DMS153 treated with DMSO at 0.1 percent for 48 hours (cell line): ENCODE data around the gene HEMK1.

ENCODE experiments used
- DNase-seq: peaks from one replicate; lab custom pipeline; 2025; ENCODE audit not compliant: unreplicated experiment; lab: John Stamatoyannopoulos, UW

The HEMK1 gene

DNA sequence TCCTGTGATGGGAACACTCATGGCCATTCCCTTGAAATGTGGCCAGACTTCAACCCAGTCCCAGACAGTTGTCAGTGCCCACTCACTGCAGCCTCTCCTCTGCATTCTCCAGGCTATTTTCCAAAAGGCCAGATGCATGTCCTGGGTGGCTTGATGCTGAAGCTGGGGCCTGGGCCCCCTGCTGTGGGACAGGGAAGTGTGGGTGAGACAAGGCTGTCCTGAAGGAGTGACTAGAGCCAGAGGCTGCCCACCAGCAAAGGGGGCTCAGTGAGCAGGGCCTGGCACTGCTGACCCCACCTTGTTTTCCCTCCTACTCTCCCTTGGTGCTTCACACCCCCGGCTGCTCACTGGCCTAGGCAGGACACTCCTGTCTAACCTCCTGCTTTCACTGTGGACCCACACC, 30.4 kb downstream of the HEMK1 start:
- no peak for DNase-seq

DNA sequence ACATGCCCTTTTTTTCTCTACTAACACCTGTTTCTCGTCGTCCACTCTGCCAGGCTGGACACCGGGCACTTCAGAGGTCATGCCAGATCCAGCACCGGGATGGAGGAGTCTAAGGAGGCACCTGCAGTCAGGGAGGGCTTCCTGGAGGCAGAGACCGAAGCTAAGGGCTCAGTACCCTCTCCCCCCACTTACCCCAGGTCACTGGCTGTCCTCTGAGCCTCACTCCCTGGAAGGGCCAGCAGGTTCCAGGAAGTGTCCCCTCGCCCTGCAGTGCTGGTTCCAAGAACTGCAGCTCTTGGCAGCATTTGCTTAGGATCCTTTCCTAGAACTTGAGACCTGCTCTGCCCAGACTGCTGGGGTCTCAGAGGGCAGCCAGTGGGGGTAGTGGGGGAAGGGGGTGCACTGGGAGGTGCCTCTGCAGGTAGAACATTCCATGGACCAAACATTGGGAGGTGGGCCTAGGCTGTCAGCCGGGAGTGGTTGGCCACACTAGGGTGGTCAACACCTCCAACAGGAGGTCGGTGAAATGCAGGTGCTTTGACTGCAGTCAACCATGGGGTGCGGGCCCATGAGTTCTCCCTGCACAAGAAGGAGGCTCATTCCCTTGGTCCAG, 30.9 kb downstream of the HEMK1 start:
- no peak for DNase-seq

DNA sequence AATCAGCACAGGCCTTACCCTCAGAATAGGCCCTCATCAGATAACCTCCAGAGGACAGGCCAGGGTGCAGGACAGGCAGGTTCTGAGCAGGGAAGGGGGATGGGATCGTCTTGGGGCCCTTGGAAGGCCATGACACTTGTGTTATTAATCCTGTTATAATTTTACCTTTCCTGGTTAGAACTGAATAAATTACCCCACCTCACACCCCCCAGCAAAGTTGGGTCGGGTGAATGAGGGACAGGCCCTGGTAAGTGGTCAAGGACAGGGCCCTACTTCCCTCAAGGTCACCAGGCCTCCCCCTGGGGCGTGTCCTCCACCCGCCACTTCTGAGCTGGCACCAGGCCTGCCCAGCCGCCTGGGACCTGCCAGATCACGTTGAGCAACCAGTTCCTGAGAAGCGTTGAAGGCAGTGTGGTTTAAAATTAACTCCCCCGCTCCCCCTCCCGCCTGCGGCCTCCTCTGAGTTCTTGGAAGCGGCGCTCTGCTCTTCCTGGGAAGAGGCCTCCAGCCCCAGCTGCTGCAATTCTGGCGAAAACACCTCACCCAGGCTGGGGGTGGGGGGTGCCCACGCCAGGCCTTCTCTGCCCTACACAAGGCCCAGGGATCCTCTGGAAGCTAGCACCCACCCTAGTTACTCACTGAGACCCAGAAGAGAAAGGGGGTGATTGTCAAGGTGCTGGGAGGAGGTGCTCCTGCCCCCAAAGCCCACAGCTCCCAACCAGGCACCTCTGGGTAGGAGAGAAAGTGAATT, 31.7 kb downstream of the HEMK1 start:
- peak; percentile 31 for DNase-seq

DNA sequence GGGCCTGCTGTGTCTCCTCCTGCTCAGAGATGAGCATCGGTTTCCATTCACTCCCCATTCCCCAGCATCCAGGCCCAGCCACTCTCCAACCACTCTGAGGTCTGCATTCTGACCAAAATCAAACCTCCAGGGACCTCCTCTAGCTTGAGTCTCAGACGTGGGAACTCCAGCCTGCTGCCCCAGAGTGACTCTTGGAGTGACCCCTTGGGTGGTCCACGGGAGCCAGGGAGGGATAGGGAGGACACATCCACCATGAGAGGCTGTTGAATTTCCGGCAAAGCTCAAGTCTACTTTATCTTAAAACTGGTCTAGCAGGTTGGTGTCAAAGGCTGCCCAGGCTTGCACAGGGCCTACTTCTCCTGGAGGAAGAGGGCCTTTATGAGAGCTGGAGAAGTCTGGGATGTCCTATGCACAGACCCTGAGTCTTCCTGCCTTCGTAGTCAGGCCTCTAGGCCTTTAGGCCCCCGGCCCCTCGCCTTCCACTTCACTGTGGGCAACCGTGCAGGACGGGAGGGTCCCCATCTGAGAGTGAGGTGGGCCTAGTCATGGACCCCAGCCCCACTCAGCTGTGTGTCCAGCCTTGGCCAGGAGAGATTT, 33.4 kb downstream of the HEMK1 start:
- DNase-seq, result no peak

DNA sequence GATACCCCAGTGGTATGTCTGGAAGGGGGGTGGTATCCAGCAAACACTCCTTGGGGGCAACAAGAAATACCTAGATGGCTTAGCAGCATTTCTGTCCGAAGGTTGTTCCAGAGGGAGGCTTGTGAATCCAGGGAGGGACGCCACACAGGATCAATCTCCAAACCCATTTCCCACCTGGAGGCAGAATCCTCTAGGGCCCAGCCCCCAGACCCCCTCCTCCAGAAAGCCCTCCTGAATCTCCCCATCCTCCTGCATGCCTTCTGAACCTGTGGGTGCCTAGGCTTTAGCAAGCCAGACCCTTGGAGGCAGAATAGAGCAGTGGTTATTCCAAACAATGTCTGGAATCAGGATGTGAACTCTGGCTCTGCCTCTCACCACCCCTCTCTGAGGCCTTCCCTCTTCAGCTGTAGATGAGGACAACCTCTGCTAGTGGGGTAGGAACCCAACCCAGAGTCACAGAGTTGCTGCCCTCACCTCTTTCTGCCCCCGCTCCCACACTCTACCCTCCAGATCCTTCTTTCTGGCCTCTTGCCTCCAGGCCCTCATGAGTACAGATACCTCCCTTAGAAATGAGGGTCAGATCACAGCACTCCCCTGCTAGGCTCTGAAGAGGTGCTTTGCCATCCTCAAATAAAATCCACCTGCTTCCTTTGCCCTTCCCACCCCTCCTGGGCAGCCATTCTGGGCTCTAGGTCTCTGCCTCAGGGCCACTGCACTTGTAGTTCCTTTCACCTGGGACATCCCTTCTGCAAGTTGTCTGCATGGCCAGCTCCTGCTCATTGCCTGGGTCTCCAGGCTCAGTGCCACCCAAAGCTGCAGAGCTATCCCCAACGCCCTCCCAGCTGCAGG, 34.2 kb downstream of the HEMK1 start:
- no peak for DNase-seq

DNA sequence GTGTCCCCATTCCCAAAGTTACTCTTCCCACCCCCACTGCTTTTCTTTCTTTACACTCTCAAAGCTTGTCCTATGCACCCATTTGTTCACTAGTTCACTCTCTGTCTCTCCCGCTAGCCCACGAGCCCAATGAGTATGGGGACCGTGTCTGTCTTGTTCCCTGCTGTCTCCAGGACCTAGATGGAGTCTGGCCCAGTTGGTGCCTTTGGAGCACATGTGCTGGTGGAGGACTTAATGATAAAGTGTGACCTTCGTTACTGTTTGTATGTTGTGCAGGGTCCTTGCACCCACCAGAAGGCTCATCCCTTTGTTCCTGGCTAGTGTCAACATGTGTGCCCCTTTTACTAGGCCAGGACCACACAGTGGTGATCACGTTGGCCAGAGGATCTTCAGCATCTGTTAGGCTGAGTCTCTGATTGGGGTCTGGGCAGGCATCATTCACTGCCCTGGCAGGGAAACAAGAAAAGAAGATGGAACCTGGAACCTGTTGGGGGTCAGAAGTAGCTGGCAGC, 34.8 kb downstream of the HEMK1 start:
- DNase-seq, result no peak

DNA sequence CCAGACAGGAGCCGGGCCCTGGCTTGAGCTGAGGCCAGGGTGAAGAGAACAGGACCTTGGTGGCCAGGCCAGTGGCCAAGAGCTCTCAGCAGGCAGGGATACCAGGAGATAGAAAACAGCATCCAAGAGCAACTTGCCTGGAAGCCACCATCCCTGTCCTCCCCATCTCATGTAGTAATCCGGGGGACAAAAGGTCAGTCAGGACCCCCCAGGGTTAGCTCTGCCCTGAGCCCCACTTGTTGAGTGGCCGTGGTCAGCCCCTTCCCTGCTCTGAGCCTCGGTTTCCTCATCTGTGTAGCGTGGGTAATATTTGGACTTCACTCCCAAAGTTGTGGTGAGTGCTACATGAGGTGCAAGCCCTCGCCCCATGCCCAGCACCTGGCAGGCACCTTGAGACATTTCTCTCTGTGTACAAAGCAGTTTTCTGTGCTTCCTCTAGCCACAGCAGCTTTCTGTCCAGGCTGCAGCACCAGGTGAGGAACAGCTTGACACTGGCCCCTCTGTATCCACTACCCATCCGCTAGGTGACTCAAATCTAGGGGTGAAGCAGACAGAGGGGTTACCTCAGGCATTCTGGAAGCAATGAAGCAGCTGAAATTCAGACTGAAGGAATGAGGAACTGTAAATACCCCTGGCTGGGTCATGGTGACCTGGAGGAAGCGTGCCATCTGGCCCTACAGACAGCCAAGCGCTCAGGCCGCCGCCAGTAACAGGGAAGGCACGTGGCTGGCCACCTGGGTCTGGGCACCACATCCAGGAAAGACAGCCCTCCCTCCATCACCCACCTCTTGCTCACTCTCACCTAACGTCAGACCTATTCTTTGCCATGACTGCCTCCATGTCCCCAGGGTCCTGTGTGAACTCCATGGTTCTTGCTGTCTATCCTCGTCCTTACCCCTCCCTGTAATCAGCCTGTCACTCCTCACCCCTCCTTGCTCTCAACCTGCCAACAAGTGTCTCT, 35.6 kb downstream of the HEMK1 start:
- no peak for DNase-seq

DNA sequence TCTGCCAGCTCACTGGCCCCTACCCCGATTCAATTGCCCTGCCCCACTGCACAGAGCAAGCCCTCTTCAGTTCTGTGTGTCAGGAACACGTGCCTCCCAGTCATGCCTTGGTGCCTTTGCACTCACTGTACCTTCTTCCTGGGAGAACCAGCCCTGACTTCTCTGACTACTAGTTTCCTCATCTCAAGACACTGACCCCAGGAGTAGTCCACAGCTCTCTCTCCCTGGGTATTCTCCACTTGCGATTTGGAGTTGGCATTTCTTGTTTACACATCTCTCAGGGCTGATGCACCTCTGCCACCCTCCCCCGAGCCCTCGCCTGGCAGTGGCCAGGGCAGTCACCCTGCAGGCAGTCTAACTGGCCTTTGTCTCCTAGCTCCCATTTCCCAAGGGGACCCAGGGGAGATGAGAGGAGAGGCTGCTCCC, 36.6 kb downstream of the HEMK1 start:
- DNase-seq, result no peak

DNA sequence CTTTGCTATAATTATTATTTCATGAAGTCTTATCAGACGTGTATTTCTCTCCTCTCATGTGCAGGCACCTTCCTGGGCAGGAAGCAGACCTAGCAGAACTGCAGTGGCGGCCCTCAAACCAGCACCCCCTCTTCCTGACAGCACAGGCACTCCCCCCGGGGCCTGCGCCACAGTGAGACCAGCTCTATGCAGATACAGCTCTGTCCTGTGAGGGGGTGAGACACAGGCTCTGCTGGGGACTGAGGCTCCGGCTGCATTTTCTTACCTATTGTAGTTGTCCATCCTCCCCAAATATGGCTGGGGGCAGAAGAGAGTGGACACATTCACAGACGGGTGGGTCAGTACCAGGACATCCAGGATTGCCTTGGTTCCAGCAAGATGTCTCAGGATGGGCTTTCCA, 37.3 kb downstream of the HEMK1 start:
- DNase-seq, result no peak

DNA sequence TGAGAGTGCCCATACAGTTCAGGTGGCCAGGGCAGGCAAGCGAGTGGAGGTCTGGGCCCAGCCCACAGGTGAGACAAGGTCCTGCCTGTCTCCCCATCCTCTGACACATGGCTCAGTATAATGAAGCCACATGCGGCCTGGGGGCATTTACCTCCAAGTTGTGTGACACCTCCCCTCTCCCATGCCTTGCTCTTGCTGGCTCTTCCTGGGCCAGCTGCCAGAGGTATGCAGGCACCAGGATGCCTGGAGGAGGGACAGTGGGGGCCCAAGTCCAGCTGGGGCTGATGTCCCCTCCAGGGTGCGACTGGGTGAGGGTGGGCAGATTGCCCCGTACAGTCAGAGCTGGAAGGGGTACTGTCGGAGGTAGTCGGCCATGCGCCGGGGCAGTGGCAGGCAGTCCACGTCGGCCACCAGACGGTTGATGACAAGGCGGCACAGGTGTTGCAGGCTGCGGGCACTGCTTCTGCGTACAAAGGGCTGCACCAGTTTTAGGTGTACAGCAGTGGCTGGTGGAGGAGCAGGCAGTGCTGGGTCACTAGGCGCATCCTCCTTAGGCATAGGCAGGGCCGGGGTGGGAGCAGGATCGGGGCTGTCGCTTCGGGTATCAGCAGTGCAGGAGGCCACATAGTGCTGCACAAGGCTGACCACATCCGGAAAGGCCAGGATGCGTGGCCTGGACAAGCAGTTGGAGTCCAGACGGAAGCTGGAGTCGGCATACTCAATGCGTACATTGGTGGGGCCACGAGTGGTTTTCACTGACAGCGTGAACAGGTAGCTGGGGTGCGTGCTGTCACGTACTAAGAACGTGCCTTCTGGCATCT, 38.2 kb downstream of the HEMK1 start:
- no peak for DNase-seq

DNA sequence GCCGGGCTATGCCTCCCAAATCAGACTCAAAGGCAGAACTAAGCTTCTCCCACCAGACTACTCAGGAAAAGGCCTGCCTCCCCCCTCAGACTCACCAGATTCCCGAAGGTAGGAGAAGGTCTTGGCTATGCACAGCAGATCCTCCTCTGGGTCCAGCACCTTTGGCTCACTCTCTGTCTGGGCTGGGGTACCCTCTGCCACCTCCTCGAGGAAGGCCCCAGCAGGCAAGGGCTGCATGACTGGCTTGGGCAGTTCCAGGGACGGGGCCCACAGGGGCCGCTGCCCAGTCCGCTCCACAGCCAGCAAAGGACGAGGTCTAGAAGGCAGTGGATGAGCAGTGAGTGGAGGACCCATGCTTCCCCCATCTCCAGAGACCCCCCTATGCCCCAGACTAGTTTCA, 39.0 kb downstream of the HEMK1 start:
- DNase-seq, result no peak

DNA sequence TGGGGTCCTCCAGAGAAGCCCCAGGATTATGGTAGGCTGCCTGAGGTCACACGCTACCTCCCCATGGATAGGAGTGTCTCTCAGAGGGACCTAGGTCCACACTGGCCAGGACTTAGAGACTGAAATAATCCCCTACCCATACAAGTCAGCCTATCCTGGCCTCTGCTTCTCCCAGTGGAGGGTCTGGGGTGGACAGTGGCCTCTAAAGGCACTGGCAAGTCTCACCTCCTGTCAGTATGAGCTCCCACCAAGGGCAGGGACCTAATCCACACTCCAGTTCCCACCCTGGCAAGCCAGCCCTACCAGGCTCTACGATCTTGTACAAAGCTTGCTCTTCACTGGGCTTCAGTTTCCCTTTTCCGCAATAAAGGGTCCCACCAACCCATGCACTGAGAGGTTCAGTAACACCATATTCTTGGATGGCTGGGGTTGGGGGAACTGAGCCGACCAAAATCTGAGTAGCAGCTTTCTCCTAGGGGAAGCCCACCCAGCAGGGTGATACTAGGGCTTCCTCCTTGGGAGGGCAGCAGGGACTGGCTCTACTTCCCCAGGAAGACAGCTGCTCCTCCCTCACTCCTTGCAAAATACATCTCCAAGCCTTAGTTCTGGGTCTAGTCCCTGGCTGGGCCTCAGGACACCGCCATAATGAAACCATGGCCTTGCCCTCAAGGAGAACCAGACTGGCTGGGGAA, 39.9 kb downstream of the HEMK1 start:
- no peak for DNase-seq

DNA sequence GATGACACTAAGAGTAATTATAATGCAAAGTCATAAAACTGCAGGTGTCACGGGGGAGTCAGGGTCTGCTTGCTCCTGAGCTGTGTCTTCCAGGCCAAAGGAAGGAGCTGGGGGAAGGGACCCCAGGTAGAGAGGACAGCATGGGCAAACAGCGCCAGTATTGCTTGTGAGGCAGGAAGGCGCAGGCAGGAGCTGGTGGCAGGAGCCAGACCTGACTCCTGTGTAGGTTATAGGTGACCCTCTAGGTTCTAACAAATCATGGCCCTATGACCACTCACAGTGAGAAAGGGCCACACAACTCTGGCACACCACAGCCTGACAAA, 40.4 kb downstream of the HEMK1 start:
- no peak for DNase-seq

DNA sequence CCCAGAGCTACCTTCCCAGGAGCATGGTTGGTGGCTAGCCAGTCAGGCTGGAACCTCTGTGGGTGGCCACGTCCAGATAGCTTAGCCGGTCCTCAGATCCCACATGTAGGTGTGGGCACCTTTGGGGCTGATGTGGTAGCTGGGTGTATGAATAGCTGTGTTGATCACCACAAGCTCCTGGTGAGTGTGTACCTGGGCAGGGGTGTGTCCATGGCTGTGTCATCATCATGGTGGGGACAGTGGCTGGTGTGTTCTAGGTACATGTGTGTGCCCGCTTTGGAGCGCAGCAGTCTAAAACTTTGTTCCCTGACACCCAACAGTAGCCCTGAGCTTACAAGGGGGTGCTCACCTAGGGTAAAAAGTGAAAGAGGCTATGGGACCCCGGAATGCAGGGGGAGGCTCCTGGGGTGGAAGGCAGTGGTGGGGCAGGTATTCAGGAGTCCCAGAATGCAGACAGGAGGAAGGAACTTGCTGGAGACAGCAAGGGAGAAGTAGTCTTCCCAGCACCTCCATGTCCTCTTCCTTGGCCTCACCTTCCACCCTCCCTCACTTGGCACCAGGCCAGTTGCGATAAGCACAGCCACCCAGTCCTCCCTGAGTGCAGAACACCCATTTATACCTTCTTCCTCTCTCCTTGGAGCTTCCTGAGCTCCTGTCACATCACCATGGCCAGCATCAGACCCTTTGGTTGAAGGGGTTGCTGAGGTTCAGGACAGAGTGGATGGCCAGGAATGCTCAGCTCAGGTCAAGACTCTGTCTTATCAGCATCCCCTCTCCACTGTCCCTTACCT, 41.1 kb downstream of the HEMK1 start:
- no peak for DNase-seq

DNA sequence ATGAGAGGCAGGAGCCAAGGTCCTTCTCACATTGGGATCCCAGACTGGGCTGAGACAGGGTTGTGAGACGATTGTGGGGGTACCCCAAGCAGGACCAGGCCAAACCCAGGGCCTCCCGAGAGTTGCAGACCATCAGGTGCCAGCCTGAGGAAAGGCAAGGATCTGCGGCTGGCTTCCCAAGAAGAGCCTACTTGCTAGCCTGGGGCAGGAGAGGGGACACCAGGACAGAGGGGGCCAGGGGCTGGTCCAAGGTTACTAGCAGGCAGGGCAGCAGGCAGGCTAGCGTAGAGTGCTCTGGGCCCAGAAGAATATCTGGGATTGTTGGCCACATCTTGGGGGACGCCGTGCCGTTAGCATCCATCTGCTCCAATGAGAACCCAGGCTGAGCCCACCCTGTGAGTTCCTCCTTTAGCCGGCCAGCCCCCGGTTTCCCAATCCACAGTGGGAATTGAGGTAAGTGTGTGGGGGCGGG, 41.7 kb downstream of the HEMK1 start:
- DNase-seq, result no peak

DNA sequence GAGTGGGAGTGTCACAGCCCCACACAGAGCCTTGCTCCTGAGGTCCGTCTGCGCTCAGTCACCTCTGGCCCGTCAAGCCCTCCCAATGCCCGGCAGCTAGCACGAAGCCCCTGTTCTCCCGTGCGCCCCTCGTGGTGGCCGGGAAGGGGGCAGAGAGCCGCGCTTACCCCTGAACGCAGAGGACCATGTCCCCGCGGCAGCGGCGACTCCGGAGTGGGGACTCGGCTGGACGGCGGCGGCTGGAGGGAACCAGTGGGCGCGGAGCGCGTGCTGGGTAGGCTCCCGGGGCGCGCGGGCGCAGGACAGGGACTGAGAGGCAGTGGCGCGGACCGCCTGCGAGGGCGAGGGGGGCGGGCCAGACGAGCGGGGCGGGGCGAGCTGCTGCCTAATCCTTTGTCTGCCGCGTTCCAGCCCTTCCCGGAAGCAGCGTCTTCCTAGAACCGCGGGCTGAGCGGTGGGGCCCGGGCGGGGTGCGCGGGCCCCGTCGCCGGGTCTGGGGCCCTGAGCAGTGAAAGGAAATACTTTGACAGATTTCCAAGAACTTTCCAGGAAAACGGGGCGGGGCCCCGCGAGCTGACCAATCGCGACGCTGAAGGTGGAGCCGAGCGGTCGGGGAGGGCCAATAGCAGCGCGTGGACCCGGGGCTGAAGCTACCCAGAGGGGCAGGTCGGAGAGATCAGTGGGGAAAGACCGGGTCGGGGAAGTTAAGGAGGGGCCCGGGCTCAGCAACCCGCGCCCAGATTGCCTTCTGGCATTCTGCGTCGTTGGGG, 42.3 kb downstream of the HEMK1 start, which contains the start of gene CISH:
Gene CISH (minus strand): TSS at position 311 of the 770 bp plus-strand sequence. CDS start 124 bp downstream, at position 187.
- peak; percentile 18 for DNase-seq

DNA sequence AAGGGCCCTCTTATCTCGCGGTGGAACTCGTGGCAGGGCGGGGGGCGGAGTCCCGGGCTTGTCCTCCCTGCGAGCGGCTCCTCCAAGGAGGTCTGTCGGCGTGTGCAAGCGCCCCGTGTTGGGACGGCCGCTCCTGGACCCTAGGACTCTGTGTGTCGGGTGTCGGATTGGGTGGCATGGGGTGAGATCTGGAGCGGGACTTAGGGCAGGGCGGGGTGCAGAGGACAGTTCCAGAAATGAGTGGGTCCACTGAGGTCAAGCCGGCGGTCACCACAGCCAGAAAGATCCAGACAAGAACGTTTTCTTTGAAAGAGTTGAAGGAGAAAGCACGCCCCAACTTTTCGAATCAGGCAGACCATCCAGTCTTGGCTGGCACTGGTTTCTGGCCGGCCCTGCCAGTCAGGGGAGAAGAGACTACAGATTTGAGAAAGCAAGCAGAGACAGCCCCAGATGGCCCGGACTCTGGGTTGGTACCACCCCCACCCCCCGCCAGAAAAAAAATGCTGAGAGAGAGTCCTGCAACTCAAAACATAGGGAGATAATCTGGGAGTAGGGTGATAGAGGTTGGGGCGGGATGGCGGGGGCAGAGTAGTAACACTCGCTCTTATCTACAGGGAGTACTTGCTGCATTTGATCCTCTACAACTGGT, 43.0 kb downstream of the HEMK1 start:
- no peak for DNase-seq
